NB4 (cell line): ENCODE results near the gene AIG1.

Experiments
- DNase-seq: peaks from one replicate; pipeline ENCODE4 v3.0.0; 2010; ENCODE audit warnings: low read depth
- H3K4me3 ChIP-seq: one replicate; pipeline ENCODE4 v1.5.1; 2011; ENCODE audit warnings: mild to moderate bottlenecking, low read depth, low read length, moderate library complexity
- CTCF ChIP-seq: IDR thresholded peaks from one replicate; pipeline ENCODE4 v1.5.1; 2012; ENCODE audit warnings: low read depth, low read length
- MAX ChIP-seq: IDR thresholded peaks from 2 replicates; pipeline ENCODE4 v1.6.1; 2011; ENCODE audit warnings: low read depth, low read length
- MYC ChIP-seq: IDR thresholded peaks from 2 replicates; pipeline ENCODE4 v1.6.1; 2011; ENCODE audit warnings: low read depth, low read length
- POLR2A ChIP-seq: IDR thresholded peaks from 2 replicates; pipeline ENCODE4 v1.6.1; 2011; ENCODE audit warnings: mild to moderate bottlenecking; ENCODE audit not compliant: insufficient read length; ENCODE audit errors: extremely low read depth

Gene AIG1

GRCh38 chr6:143109196-143109595 lies 48.5 kb downstream of the AIG1 start:
- TF ChIP-seq POLR2A, result no peak
- no peak for TF ChIP-seq MAX
- no peak for TF ChIP-seq MYC
- no peak for TF ChIP-seq CTCF
- no peak for DNase-seq
- no peak overlapping the region for H3K4me3 ChIP-seq

GRCh38 chr6:143110572-143110971 lies 49.9 kb downstream of the AIG1 start:
- no peak for TF ChIP-seq POLR2A
- no peak for TF ChIP-seq MAX
- TF ChIP-seq CTCF, result no peak
- no peak for TF ChIP-seq MYC
- H3K4me3 ChIP-seq, result no peak overlapping the region
- DNase-seq, result no peak

GRCh38 chr6:143110996-143111395 lies 50.3 kb downstream of the AIG1 start:
- H3K4me3 ChIP-seq, result no peak overlapping the region
- TF ChIP-seq MYC (no peak), POLR2A (no peak), CTCF (no peak), MAX (no peak)
- DNase-seq, result no peak

GRCh38 chr6:143111443-143111842 lies 50.8 kb downstream of the AIG1 start:
- no peak overlapping the region for H3K4me3 ChIP-seq
- no peak for DNase-seq
- TF ChIP-seq MAX (no peak), POLR2A (no peak)

- DNase-seq, result no peak
- no peak overlapping the region for H3K4me3 ChIP-seq
- TF ChIP-seq POLR2A (no peak), MAX (no peak), MYC (no peak), CTCF (no peak)
Measured at GRCh38 chr6:143112084-143112768, 51.5 kb downstream of the AIG1 start.

- H3K4me3 ChIP-seq, result no peak overlapping the region
- TF ChIP-seq CTCF (no peak), MAX (no peak), MYC (no peak), POLR2A (no peak)
- no peak for DNase-seq
Measured at GRCh38 chr6:143112837-143113236, 52.1 kb downstream of the AIG1 start.
